GM13977 (cell line): ENCODE results near the gene ZBTB2.

ENCODE experiments used
- DNase-seq: peaks from one replicate; pipeline ENCODE4 v3.0.0; 2012; ENCODE audit warnings: low spot score
- in situ Hi-C: fragments of 300-500 bp; cut with MboI; formaldehyde crosslinking; loops from one replicate; pipeline ENCODE4 v1.12.0; 2022; ENCODE audit warnings: low sequenced_read_pairs, low pct_unique_long_range_greater_than_20kb, mixed read lengths, inconsistent platforms; ENCODE audit not compliant: unreplicated experiment
- TF ChIP-seq, protein P1 (sequence below): IDR thresholded peaks from 2 replicates; pipeline ENCODE4 v1.5.1; 2012; ENCODE audit warnings: mild to moderate bottlenecking, control low read depth; ENCODE audit not compliant: insufficient read depth; ENCODE audit errors: extremely low read depth, missing control alignments

The ZBTB2 gene

GRCh38 chr6:151392427-151392826, 1.1 kb upstream of the ZBTB2 start:
- in situ Hi-C loops = no loop called here
- TF ChIP-seq, protein P1, sequence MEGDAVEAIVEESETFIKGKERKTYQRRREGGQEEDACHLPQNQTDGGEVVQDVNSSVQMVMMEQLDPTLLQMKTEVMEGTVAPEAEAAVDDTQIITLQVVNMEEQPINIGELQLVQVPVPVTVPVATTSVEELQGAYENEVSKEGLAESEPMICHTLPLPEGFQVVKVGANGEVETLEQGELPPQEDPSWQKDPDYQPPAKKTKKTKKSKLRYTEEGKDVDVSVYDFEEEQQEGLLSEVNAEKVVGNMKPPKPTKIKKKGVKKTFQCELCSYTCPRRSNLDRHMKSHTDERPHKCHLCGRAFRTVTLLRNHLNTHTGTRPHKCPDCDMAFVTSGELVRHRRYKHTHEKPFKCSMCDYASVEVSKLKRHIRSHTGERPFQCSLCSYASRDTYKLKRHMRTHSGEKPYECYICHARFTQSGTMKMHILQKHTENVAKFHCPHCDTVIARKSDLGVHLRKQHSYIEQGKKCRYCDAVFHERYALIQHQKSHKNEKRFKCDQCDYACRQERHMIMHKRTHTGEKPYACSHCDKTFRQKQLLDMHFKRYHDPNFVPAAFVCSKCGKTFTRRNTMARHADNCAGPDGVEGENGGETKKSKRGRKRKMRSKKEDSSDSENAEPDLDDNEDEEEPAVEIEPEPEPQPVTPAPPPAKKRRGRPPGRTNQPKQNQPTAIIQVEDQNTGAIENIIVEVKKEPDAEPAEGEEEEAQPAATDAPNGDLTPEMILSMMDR = no peak

DNA sequence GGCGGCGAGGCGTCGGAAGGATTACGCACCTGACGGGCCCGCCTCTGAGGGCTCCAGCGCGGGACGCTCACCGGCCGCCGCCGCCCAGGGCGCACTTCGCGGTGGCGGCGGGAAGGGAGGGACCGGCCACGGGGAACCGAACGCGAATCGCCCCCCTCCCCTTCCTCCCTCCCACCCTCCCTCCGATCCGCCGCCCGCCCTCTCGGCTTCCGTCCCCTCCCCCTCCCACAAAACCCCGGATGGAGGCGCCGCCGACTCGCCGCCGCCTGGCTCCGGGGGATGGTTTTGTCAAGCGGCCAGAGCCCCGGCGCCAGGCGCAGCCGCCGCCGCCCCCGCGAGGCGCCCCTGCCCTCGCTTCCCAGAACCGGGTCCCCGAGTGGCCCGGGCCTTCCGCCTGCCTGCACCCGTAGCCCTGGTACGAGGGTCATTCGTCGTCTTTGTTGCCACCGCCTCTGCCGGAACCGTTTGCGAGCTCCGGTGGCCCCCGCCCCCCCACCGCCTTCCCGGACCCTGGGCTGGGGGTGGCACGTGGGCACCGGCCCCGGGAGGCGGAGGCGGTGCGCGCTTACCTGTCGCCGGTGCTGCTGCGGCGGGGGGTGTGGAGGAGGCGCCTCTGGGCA, 398 bp downstream of the ZBTB2 start:
- TF ChIP-seq, protein P1 = no peak
- in situ Hi-C loops = no loop called here
- peak; percentile 79 for DNase-seq

More at GRCh38 chr6:151392427-151392826, 1.1 kb upstream of the ZBTB2 start:
- DNase-seq = no peak

GRCh38 chr6:151390276-151390850, 996 bp downstream of the ZBTB2 start:
- in situ Hi-C loops = no loop called here
- DNase-seq = peak; percentile 98
- TF ChIP-seq, protein P1 = no peak

DNA sequence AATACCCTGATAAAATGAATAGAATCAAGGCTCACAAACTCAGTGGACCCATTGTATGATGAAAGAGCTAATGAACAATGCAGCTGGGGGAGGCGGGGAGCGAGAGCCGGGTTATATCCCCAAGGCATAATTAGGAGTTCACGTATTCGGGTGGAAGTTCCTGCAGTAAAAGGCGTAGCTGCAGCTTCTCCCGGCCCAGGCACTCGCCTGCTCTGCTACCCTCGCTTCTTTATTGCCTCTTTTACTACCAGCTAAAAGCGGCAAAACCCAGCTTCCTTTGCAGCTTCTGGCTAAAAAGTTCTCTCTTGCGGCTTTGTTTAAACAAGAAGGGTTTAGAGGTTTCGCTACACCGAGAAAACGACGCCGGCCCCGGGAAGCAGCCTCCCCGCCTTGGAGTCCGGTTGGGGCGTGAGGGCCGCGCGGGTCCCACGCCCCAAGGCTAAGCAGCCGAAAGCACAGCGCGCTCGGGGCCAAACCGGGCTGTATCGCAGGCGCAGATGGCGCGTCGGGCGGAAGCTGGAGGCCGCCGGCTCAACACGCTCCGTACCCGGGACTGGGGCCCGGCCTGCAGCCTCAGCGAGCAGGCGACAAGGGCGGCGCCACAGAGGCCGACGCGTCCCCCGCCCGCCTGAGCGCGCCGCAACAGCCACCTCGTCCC, 1.6 kb downstream of the ZBTB2 start:
- in situ Hi-C loops = no loop called here
- TF ChIP-seq, protein P1 = peak; percentile 6
- DNase-seq = no peak

DNA sequence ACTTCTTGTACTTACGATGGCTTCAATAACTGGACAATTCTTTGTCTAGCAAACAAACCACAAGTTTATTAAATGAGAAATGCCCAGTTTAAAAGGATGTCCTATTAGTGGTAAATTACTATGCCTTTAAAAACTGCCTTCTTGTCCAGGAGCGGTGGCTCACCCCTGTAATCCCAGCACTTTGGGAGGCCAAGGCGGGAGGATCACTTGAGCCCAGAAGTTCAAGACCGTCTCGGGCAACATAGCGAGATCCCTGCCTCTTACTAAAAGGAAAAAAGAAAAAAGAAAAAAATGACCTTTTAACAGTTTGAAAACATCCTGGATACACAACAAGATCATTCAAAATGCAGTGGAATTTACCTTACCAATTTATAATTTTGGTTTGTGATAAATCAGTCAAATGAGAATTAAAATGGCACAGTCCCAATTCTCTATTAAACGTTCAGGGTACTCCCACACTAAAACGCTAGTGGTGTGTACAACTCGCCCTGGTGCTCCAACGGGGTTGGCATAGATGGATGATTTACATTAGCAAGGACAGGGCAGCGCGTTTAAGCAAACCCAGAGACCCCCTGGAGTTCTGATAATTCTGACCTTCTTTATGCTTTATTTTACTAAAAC, 2.3 kb downstream of the ZBTB2 start:
- in situ Hi-C loops = no loop called here
- TF ChIP-seq, protein P1 = no peak
- no peak for DNase-seq

- in situ Hi-C loops = no loop called here
- TF ChIP-seq, protein P1 = no peak
- no peak for DNase-seq
Measured at GRCh38 chr6:151388236-151388635, 3.1 kb downstream of the ZBTB2 start.
